Breast epithelium (tissue), 3 donors: Measurements from ENCODE around the gene PLD5.

Source experiments
- CTCF ChIP-seq, 3 donors: fragments of 450-650 bp; IDR thresholded peaks; one replicate each; pipeline ENCODE4 v1.5.1; 2016 to 2017; ENCODE audit warnings: antibody characterized with exemption in 3 of 3, mild to moderate bottlenecking in 3 of 3, moderate library complexity in 3 of 3
- POLR2A ChIP-seq: fragments of 450-650 bp; IDR thresholded peaks from one replicate; pipeline ENCODE4 v1.6.1; 2016; ENCODE audit warnings: antibody characterized with exemption, mild to moderate bottlenecking, moderate library complexity
- POLR2AphosphoS5 ChIP-seq, 3 donors: sonication (generic); formaldehyde crosslinking; IDR thresholded peaks; one replicate each; pipeline ENCODE4 v1.6.1; 2017; ENCODE audit warnings: antibody characterized with exemption in 3 of 3

GRCh38 chr1:242211254-242212022, 313.1 kb downstream of the PLD5 start:
- no peak for TF ChIP-seq CTCF (IDR thresholded peaks at IDR 0.05)
- no peak for TF ChIP-seq POLR2A
- no peak for TF ChIP-seq POLR2AphosphoS5 (IDR thresholded peaks at IDR 0.05)
